H9 (cell line): Measurements from ENCODE around the gene TSC22D1. TPM values are rescaled to one million over a fixed set of nuclear protein-coding genes. Genes with fewer than 3 reads are reported as not detected.

ENCODE experiments used
- DNase-seq: peaks from one replicate; pipeline ENCODE4 v3.0.0-alpha.2; 2017
- H2AFZ ChIP-seq: one replicate; pipeline ENCODE4 v1.6.1; 2013; ENCODE audit warnings: mild to moderate bottlenecking, low read length, control low read depth, moderate library complexity
- H2AK5ac ChIP-seq: 2 replicates; pipeline ENCODE4 v1.6.1; 2013; ENCODE audit warnings: low read length, control low read depth, mixed read lengths; ENCODE audit not compliant: insufficient read length
- H2BK120ac ChIP-seq: one replicate; pipeline ENCODE4 v1.6.1; 2013; ENCODE audit warnings: low read depth, mild to moderate bottlenecking, low read length, control low read depth, inconsistent platforms; ENCODE audit not compliant: poor library complexity, severe bottlenecking
- H2BK12ac ChIP-seq: 2 replicates; pipeline ENCODE4 v1.6.1; 2013; ENCODE audit warnings: low read length, control low read depth, mixed read lengths, low read depth; ENCODE audit not compliant: insufficient read length
- H2BK15ac ChIP-seq: 2 replicates; pipeline ENCODE4 v1.6.1; 2013; ENCODE audit warnings: low read depth, low read length, control low read depth
- H2BK20ac ChIP-seq: one replicate; pipeline ENCODE4 v1.6.1; 2013; ENCODE audit warnings: low read depth, mild to moderate bottlenecking, low read length, control low read depth, inconsistent platforms; ENCODE audit not compliant: poor library complexity, severe bottlenecking
- H2BK5ac ChIP-seq: 2 replicates; pipeline ENCODE4 v1.6.1; 2013; ENCODE audit warnings: low read length, control low read depth, mixed read lengths; ENCODE audit not compliant: insufficient read length
- H3K14ac ChIP-seq: 2 replicates; pipeline ENCODE4 v1.6.1; 2013; ENCODE audit warnings: low read length, control low read depth; ENCODE audit not compliant: insufficient read depth
- H3K18ac ChIP-seq: 2 replicates; pipeline ENCODE4 v1.6.1; 2013; ENCODE audit warnings: low read depth, mild to moderate bottlenecking, mixed read lengths, low read length, control low read depth; ENCODE audit not compliant: insufficient read length
- H3K23ac ChIP-seq: 2 replicates; pipeline ENCODE4 v1.6.1; 2013; ENCODE audit warnings: low read length, control low read depth, mixed read lengths, low read depth; ENCODE audit not compliant: insufficient read length
- H3K23me2 ChIP-seq: 2 replicates; pipeline ENCODE4 v1.6.1; 2013; ENCODE audit warnings: low read depth, mild to moderate bottlenecking, mixed read lengths, low read length, control low read depth; ENCODE audit not compliant: insufficient read length, poor library complexity, severe bottlenecking
- H3K27ac ChIP-seq: 2 replicates; pipeline ENCODE4 v1.5.1; 2013; ENCODE audit warnings: low read length, control low read depth, mixed read lengths, low read depth; ENCODE audit not compliant: insufficient read length
- H3K27me3 ChIP-seq: 2 replicates; pipeline ENCODE4 v1.6.1; 2013; ENCODE audit warnings: low read length, control low read depth, inconsistent platforms; ENCODE audit not compliant: insufficient read depth
- H3K4ac ChIP-seq: 2 replicates; pipeline ENCODE4 v1.6.1; 2013; ENCODE audit warnings: low read depth, mild to moderate bottlenecking, control low read depth, inconsistent platforms, low read length, moderate library complexity
- H3K4me1 ChIP-seq: 2 replicates; pipeline ENCODE4 v1.6.1; 2013; ENCODE audit warnings: low read length, control low read depth, inconsistent platforms; ENCODE audit not compliant: insufficient read depth
- H3K4me2 ChIP-seq: 2 replicates; pipeline ENCODE4 v1.6.1; 2013; ENCODE audit warnings: low read length, control low read depth, mixed read lengths; ENCODE audit not compliant: insufficient read length, insufficient read depth
- H3K56ac ChIP-seq: 2 replicates; pipeline ENCODE4 v1.6.1; 2013; ENCODE audit warnings: low read depth, mild to moderate bottlenecking, mixed read lengths, low read length, control low read depth; ENCODE audit not compliant: insufficient read length
- H3K79me1 ChIP-seq: 2 replicates; pipeline ENCODE4 v1.6.1; 2013; ENCODE audit warnings: low read depth, mild to moderate bottlenecking, moderate library complexity, low read length, control low read depth, inconsistent platforms; ENCODE audit not compliant: insufficient read depth, poor library complexity, severe bottlenecking
- H3K79me2 ChIP-seq: 2 replicates; pipeline ENCODE4 v1.6.1; 2013; ENCODE audit warnings: low read length, control low read depth, inconsistent platforms; ENCODE audit not compliant: insufficient read depth
- H3K9ac ChIP-seq: 2 replicates; pipeline ENCODE4 v1.6.1; 2013; ENCODE audit warnings: low read length, control low read depth, mixed read lengths; ENCODE audit not compliant: insufficient read length; ENCODE audit errors: extremely low read depth
- H3K9me3 ChIP-seq: one replicate; pipeline ENCODE4 v1.6.1; 2013; ENCODE audit warnings: low read depth, low read length, inconsistent platforms; ENCODE audit not compliant: control insufficient read depth
- H3T11ph ChIP-seq: one replicate; pipeline ENCODE4 v1.6.1; 2013; ENCODE audit warnings: mild to moderate bottlenecking, low read length, control low read depth, inconsistent platforms
- H4K20me1 ChIP-seq: one replicate; pipeline ENCODE4 v1.6.1; 2013; ENCODE audit not compliant: control insufficient read depth, insufficient read length, insufficient read depth
- H4K5ac ChIP-seq: 2 replicates; pipeline ENCODE4 v1.6.1; 2013; ENCODE audit warnings: low read depth, mild to moderate bottlenecking, mixed read lengths, low read length, control low read depth; ENCODE audit not compliant: insufficient read length
- H4K8ac ChIP-seq: replicated peaks from 2 replicates; pipeline ENCODE4 v1.6.1; 2013; ENCODE audit warnings: low read length, control low read depth, mixed read lengths, low read depth; ENCODE audit not compliant: insufficient read length
- H4K91ac ChIP-seq: 2 replicates; pipeline ENCODE4 v1.6.1; 2013; ENCODE audit warnings: low read depth, mild to moderate bottlenecking, moderate library complexity, mixed read lengths, low read length, control low read depth; ENCODE audit not compliant: insufficient read length
- H3K27ac Mint-ChIP-seq, 3 experiments: 2 replicates in 2 of 3; 3 replicates in 1 of 3; pipeline ENCODE4 v1.8.0; 2020 to 2021; ENCODE audit warnings: mixed read lengths in 3 of 3, mild to moderate bottlenecking in 1 of 3, moderate library complexity in 1 of 3
- H3K27me3 Mint-ChIP-seq: 2 replicates; pipeline ENCODE4 v1.8.0; 2021; ENCODE audit warnings: low read depth, mild to moderate bottlenecking, moderate library complexity, mixed read lengths
- H3K36me3 Mint-ChIP-seq, 3 experiments: 2 replicates in 2 of 3; 3 replicates in 1 of 3; pipeline ENCODE4 v1.8.0; 2020 to 2021; ENCODE audit warnings: low read depth in 3 of 3, mixed read lengths in 3 of 3; ENCODE audit not compliant: insufficient read depth in 1 of 3
- H3K4me1 Mint-ChIP-seq, 2 experiments: 2 replicates each; pipeline ENCODE4 v1.8.0; 2020; ENCODE audit warnings: mixed read lengths in 2 of 2
- H3K4me3 Mint-ChIP-seq, 2 experiments: 2 replicates in 1 of 2; 3 replicates in 1 of 2; pipeline ENCODE4 v1.8.0; 2020 to 2021; ENCODE audit warnings: mild to moderate bottlenecking in 2 of 2, mixed read lengths in 2 of 2, moderate library complexity in 1 of 2
- H3K9me3 Mint-ChIP-seq, 2 experiments: 2 replicates in 1 of 2; 3 replicates in 1 of 2; pipeline ENCODE4 v1.8.0; 2020; ENCODE audit warnings: mild to moderate bottlenecking in 2 of 2, mixed read lengths in 2 of 2, moderate library complexity in 1 of 2
- WGBS: extraction: QIAGEN DNeasy Blood & Tissue Kit; methylation state at CpG from one replicate; pipeline ENCODE4 v1.1.7; 2013; ENCODE audit warnings: missing lambda C conversion rate, low lambda C conversion rate, mixed read lengths; ENCODE audit not compliant: insufficient read length; ENCODE audit errors: extremely low coverage; 5-methylcytosine and 5-hydroxymethylcytosine counted together
- total RNA-seq: library from RNA; stranded (reverse); gene quantifications from 2 replicates; pipeline ENCODE4 v1.2.1, GENCODE V29; 2021
- TF ChIP-seq, protein P1 (sequence below): fragments of 200-600 bp; sonication (generic); conservative IDR thresholded peaks from 3 replicates; pipeline ENCODE4 v1.8.0; 2021; ENCODE audit warnings: antibody characterized with exemption, mild to moderate bottlenecking

TSC22D1 gene
- total RNA-seq, 1 experiment from 2014 or later: 76.7 TPM

DNA sequence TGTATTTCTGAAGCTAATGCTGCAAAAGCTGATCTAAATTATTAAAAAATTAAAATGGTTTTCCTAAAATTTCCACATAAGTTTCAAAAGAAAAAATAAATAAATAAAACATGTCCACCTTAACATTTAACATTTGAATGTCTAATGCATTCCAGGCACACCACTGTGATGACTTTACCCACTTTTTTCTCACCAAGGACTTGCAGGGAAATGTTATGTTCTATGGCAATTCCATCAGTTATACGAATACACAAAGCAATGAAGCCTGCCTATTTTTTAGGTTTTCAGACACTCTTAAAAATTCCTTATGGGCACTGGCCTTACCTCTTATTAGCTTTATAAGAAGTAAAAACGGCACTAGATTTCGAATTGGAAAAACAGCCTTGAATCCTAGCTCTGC is 10.2 kb downstream of the TSC22D1 start:
- Histone ChIP-seq H3K9me3 (no peaks in the 10 kb centered on the region), H3K27ac (no peak overlapping the region), H3T11ph (no peak overlapping the region), H2BK12ac (no peak overlapping the region), H3K79me2 (peaks cover 33% of the 10 kb centered on the region; the same call in 1 of the 2 replicates), H3K79me1 (peaks cover 2% of the 10 kb centered on the region), H3K4me1 (peaks cover 6% of the 10 kb centered on the region; the same call in 1 of the 2 replicates), H3K9ac (no peak overlapping the region), H4K91ac (no peak overlapping the region), H4K20me1 (no peaks in the 10 kb centered on the region), H2AFZ (no peak overlapping the region), H2BK20ac (no peak overlapping the region), H2AK5ac (no peak overlapping the region), H3K4me2 (no peak overlapping the region), H3K4ac (no peak overlapping the region), H3K14ac (no peak overlapping the region), H4K8ac (no peak overlapping the region), H3K23me2 (peaks cover 2% of the 10 kb centered on the region), H3K27me3 (no peaks in the 10 kb centered on the region), H2BK15ac (no peak overlapping the region), H3K23ac (no peak overlapping the region), H3K56ac (no peak overlapping the region), H4K5ac (no peak overlapping the region), H3K18ac (no peak overlapping the region), H2BK5ac (no peak overlapping the region), H2BK120ac (no peak overlapping the region)
- H3K36me3 Mint-ChIP-seq: peaks cover 3 to 13% (median 4%) of the 10 kb centered on the region in 3 experiments
- TF ChIP-seq, protein P1, sequence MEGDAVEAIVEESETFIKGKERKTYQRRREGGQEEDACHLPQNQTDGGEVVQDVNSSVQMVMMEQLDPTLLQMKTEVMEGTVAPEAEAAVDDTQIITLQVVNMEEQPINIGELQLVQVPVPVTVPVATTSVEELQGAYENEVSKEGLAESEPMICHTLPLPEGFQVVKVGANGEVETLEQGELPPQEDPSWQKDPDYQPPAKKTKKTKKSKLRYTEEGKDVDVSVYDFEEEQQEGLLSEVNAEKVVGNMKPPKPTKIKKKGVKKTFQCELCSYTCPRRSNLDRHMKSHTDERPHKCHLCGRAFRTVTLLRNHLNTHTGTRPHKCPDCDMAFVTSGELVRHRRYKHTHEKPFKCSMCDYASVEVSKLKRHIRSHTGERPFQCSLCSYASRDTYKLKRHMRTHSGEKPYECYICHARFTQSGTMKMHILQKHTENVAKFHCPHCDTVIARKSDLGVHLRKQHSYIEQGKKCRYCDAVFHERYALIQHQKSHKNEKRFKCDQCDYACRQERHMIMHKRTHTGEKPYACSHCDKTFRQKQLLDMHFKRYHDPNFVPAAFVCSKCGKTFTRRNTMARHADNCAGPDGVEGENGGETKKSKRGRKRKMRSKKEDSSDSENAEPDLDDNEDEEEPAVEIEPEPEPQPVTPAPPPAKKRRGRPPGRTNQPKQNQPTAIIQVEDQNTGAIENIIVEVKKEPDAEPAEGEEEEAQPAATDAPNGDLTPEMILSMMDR: no peak
- H3K9me3 Mint-ChIP-seq: no peaks in the 10 kb centered on the region
- H3K4me3 Mint-ChIP-seq: no peak overlapping the region
- H3K27me3 Mint-ChIP-seq: no peaks in the 10 kb centered on the region
- no CpG with 5 or more reads among the region's 3 CpGs for WGBS
- peaks cover 49 to 58% of the 10 kb centered on the region in 2 experiments for H3K4me1 Mint-ChIP-seq
- DNase-seq: no peak
- H3K27ac Mint-ChIP-seq: no peak overlapping the region; a peak in 1 of 7 replicates
